LoVo (cell line): ENCODE data around the gene MALAT1.
"Not testable (repeated sequence)": the region's sequence is repeated elsewhere in the genome, so short reads cannot be mapped to it uniquely, and the experiment has no call there.

Experiments used
- DNase-seq: peaks from one replicate; pipeline ENCODE4 v3.0.0-alpha.2; 2016; ENCODE audit warnings: low spot score

Gene MALAT1

DNA sequence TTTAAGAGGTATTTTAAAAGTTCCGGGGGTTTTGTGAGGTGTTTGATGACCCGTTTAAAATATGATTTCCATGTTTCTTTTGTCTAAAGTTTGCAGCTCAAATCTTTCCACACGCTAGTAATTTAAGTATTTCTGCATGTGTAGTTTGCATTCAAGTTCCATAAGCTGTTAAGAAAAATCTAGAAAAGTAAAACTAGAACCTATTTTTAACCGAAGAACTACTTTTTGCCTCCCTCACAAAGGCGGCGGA lies 193 bp upstream of the MALAT1 start:
- no peak for DNase-seq

DNA sequence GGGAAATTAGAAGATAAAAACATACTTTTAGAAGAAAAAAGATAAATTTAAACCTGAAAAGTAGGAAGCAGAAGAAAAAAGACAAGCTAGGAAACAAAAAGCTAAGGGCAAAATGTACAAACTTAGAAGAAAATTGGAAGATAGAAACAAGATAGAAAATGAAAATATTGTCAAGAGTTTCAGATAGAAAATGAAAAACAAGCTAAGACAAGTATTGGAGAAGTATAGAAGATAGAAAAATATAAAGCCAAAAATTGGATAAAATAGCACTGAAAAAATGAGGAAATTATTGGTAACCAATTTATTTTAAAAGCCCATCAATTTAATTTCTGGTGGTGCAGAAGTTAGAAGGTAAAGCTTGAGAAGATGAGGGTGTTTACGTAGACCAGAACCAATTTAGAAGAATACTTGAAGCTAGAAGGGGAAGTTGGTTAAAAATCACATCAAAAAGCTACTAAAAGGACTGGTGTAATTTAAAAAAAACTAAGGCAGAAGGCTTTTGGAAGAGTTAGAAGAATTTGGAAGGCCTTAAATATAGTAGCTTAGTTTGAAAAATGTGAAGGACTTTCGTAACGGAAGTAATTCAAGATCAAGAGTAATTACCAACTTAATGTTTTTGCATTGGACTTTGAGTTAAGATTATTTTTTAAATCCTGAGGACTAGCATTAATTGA lies 1.0 kb downstream of the MALAT1 start:
- DNase-seq = no peak

DNA sequence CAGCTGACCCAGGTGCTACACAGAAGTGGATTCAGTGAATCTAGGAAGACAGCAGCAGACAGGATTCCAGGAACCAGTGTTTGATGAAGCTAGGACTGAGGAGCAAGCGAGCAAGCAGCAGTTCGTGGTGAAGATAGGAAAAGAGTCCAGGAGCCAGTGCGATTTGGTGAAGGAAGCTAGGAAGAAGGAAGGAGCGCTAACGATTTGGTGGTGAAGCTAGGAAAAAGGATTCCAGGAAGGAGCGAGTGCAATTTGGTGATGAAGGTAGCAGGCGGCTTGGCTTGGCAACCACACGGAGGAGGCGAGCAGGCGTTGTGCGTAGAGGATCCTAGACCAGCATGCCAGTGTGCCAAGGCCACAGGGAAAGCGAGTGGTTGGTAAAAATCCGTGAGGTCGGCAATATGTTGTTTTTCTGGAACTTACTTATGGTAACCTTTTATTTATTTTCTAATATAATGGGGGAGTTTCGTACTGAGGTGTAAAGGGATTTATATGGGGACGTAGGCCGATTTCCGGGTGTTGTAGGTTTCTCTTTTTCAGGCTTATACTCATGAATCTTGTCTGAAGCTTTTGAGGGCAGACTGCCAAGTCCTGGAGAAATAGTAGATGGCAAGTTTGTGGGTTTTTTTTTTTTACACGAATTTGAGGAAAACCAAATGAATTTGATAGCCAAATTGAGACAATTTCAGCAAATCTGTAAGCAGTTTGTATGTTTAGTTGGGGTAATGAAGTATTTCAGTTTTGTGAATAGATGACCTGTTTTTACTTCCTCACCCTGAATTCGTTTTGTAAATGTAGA lies 1.7 kb downstream of the MALAT1 start:
- peak; percentile 26 for DNase-seq

DNA sequence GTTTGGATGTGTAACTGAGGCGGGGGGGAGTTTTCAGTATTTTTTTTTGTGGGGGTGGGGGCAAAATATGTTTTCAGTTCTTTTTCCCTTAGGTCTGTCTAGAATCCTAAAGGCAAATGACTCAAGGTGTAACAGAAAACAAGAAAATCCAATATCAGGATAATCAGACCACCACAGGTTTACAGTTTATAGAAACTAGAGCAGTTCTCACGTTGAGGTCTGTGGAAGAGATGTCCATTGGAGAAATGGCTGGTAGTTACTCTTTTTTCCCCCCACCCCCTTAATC lies 2.3 kb downstream of the MALAT1 start:
- DNase-seq = no peak

DNA sequence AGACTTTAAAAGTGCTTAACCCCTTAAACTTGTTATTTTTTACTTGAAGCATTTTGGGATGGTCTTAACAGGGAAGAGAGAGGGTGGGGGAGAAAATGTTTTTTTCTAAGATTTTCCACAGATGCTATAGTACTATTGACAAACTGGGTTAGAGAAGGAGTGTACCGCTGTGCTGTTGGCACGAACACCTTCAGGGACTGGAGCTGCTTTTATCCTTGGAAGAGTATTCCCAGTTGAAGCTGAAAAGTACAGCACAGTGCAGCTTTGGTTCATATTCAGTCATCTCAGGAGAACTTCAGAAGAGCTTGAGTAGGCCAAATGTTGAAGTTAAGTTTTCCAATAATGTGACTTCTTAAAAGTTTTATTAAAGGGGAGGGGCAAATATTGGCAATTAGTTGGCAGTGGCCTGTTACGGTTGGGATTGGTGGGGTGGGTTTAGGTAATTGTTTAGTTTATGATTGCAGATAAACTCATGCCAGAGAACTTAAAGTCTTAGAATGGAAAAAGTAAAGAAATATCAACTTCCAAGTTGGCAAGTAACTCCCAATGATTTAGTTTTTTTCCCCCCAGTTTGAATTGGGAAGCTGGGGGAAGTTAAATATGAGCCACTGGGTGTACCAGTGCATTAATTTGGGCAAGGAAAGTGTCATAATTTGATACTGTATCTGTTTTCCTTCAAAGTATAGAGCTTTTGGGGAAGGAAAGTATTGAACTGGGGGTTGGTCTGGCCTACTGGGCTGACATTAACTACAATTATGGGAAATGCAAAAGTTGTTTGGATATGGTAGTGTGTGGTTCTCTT lies 2.8 kb downstream of the MALAT1 start:
- DNase-seq = peak; percentile 32

DNA sequence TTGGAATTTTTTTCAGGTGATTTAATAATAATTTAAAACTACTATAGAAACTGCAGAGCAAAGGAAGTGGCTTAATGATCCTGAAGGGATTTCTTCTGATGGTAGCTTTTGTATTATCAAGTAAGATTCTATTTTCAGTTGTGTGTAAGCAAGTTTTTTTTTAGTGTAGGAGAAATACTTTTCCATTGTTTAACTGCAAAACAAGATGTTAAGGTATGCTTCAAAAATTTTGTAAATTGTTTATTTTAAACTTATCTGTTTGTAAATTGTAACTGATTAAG lies 3.4 kb downstream of the MALAT1 start:
- DNase-seq = no peak

DNA sequence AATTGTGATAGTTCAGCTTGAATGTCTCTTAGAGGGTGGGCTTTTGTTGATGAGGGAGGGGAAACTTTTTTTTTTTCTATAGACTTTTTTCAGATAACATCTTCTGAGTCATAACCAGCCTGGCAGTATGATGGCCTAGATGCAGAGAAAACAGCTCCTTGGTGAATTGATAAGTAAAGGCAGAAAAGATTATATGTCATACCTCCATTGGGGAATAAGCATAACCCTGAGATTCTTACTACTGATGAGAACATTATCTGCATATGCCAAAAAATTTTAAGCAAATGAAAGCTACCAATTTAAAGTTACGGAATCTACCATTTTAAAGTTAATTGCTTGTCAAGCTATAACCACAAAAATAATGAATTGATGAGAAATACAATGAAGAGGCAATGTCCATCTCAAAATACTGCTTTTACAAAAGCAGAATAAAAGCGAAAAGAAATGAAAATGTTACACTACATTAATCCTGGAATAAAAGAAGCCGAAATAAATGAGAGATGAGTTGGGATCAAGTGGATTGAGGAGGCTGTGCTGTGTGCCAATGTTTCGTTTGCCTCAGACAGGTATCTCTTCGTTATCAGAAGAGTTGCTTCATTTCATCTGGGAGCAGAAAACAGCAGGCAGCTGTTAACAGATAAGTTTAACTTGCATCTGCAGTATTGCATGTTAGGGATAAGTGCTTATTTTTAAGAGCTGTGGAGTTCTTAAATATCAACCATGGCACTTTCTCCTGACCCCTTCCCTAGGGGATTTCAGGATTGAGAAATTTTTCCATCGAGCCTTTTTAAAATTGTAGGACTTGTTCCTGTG lies 3.9 kb downstream of the MALAT1 start:
- peak; percentile 36 for DNase-seq

DNA sequence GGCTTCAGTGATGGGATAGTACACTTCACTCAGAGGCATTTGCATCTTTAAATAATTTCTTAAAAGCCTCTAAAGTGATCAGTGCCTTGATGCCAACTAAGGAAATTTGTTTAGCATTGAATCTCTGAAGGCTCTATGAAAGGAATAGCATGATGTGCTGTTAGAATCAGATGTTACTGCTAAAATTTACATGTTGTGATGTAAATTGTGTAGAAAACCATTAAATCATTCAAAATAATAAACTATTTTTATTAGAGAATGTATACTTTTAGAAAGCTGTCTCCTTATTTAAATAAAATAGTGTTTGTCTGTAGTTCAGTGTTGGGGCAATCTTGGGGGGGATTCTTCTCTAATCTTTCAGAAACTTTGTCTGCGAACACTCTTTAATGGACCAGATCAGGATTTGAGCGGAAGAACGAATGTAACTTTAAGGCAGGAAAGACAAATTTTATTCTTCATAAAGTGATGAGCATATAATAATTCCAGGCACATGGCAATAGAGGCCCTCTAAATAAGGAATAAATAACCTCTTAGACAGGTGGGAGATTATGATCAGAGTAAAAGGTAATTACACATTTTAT lies 4.6 kb downstream of the MALAT1 start:
- peak; percentile 16 for DNase-seq

DNA sequence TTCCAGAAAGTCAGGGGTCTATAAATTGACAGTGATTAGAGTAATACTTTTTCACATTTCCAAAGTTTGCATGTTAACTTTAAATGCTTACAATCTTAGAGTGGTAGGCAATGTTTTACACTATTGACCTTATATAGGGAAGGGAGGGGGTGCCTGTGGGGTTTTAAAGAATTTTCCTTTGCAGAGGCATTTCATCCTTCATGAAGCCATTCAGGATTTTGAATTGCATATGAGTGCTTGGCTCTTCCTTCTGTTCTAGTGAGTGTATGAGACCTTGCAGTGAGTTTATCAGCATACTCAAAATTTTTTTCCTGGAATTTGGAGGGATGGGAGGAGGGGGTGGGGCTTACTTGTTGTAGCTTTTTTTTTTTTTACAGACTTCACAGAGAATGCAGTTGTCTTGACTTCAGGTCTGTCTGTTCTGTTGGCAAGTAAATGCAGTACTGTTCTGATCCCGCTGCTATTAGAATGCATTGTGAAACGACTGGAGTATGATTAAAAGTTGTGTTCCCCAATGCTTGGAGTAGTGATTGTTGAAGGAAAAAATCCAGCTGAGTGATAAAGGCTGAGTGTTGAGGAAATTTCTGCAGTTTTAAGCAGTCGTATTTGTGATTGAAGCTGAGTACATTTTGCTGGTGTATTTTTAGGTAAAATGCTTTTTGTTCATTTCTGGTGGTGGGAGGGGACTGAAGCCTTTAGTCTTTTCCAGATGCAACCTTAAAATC lies 5.3 kb downstream of the MALAT1 start:
- DNase-seq = peak; percentile 31

DNA sequence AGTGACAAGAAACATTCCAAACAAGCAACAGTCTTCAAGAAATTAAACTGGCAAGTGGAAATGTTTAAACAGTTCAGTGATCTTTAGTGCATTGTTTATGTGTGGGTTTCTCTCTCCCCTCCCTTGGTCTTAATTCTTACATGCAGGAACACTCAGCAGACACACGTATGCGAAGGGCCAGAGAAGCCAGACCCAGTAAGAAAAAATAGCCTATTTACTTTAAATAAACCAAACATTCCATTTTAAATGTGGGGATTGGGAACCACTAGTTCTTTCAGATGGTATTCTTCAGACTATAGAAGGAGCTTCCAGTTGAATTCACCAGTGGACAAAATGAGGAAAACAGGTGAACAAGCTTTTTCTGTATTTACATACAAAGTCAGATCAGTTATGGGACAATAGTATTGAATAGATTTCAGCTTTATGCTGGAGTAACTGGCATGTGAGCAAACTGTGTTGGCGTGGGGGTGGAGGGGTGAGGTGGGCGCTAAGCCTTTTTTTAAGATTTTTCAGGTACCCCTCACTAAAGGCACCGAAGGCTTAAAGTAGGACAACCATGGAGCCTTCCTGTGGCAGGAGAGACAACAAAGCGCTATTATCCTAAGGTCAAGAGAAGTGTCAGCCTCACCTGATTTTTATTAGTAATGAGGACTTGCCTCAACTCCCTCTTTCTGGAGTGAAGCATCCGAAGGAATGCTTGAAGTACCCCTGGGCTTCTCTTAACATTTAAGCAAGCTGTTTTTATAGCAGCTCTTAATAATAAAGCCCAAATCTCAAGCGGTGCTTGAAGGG lies 6.0 kb downstream of the MALAT1 start:
- peak; percentile 20 for DNase-seq

DNA sequence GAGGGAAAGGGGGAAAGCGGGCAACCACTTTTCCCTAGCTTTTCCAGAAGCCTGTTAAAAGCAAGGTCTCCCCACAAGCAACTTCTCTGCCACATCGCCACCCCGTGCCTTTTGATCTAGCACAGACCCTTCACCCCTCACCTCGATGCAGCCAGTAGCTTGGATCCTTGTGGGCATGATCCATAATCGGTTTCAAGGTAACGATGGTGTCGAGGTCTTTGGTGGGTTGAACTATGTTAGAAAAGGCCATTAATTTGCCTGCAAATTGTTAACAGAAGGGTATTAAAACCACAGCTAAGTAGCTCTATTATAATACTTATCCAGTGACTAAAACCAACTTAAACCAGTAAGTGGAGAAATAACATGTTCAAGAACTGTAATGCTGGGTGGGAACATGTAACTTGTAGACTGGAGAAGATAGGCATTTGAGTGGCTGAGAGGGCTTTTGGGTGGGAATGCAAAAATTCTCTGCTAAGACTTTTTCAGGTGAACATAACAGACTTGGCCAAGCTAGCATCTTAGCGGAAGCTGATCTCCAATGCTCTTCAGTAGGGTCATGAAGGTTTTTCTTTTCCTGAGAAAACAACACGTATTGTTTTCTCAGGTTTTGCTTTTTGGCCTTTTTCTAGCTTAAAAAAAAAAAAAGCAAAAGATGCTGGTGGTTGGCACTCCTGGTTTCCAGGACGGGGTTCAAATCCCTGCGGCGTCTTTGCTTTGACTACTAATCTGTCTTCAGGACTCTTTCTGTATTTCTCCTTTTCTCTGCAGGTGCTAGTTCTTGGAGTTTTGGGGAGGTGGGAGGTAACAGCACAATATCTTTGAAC lies 6.8 kb downstream of the MALAT1 start:
- no peak for DNase-seq

DNA sequence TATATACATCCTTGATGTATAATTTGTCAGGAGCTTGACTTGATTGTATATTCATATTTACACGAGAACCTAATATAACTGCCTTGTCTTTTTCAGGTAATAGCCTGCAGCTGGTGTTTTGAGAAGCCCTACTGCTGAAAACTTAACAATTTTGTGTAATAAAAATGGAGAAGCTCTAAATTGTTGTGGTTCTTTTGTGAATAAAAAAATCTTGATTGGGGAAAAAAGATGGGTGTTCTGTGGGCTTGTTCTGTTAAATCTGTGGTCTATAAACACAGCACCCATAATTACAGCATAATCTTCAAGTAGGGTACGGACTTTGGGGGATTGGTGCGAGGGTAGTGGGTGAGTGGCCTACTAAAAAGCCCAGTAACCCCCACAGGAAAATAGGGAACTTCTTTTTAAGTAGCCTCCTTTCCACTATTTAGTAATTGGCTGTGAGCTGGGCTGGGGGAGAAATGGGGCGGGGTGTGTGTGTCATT lies 7.5 kb downstream of the MALAT1 start:
- DNase-seq = peak; percentile 49

DNA sequence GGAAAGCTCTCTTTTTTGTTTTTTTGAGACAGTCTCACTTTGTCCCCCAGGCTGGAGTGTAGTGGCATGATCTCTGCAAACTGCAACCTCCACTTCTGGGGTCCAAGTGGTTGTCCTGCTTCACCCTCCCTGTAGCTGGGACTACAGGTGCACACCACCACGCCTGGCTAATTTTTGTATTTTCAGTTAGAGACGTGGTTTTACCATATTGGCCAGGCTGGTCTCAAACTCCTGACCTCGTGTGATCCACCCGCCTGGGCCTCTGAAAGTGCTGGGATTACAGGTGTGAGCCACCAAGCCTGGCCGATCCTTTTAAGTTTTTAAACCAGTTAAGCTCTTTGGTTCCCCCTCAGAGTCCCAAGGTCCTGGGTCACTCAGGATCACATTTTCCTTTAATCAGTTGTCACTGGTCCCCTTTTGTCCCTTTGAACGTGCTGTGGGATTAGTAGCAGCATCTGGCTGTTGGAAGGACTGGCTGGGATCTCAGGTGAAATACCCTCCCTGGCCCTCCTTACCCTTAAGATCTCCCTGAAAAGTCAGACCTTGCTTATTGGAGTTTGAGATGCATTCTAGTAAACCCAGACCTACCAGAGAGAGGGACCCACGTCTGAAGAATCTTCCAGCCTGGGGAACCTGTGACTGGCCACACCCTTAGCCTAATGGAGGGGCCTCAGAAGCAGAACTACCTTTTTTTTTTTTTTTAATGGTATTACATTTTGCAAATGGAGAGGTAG lies 8.1 kb downstream of the MALAT1 start:
- peak; percentile 51 for DNase-seq

DNA sequence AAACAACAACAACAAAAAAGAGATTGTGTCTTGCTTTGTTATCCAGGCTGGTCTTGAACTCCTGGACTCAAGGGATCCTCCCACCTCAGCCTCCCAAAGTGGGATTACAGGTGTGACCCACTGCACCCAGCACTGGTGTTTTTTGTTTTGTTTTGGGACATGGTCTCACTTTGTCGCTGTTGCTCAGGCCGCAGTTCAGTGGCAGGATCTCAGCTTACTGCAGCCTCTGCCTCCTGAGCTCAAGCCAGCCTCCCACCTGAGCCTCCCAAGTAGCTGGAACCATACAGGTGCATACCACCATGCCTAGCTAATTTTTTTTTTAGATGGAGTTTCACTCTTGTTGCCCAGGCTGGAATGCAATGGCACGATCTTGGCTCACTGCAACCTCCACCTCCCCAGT lies 13.5 kb downstream of the MALAT1 start:
- DNase-seq = not testable (repeated sequence)

DNA sequence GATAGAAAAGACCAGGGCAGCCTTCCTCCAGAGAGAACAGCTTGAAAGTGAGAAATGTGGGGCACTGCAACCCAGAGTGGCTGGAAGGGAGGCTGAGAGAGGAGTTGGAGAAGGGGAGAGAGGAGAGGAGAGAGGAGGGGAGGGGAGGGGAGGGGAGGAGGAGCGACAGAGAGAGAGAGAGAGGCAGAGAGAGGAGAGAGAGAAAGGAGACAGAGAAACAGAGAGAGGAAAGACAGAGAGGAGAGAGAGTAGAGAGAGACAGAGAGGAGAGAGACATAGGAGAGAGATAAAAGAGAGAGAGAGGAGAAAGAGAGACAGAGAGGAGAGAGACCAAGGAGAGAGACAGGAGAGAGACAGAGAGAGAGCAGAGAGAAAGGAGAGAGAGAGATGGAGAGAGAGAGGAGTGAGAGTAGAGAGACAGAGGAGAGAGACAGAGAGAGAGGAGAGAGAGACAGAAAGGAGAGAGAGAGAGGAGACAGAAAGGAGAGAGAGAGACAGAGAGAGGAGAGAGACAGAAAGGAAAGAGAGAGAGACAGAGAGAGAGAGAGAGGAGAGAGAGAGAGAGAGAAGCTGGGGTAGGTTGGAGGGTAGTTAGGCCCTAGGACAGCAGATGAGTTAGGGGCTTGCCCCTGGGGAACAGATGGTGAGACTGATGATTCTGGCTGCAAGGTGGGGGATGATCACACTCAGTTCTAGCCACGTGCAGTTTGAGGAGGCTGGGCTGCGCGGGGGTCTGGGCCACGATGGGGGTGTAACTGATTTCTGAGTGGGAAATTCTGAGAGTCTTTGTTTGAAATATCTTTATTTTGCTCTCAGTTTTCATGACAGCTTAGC lies 17.5 kb downstream of the MALAT1 start:
- DNase-seq = no peak

DNA sequence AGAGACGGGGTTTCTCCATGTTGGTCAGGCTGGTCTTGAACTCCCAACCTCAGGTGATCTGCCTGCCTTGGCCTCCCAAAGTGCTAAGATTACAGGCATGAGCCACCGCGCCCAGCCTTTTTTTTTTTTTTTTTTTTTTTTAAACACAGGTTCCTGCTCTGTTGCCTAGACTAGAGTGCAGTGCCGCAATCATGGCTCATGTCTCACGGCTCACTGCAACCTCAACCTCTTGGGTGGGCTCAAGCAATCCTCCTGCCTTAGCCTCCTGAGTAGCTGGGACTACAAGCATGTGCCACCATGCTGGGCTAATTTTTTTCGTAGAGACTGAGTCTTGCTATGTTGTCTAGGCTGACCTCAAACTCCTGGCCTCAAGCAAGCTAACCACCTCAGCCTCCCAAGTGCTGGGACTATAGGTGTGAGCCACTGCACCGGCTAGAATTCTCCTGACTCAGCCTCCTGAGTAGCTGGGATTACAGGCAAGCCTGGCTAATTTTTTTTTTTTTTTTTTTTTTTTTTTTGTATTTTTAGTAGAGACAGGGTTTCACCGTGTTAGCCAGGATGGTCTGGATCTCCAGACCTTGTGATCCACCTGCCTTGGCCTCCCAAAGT lies 20.2 kb downstream of the MALAT1 start:
- not testable (repeated sequence) for DNase-seq

DNA sequence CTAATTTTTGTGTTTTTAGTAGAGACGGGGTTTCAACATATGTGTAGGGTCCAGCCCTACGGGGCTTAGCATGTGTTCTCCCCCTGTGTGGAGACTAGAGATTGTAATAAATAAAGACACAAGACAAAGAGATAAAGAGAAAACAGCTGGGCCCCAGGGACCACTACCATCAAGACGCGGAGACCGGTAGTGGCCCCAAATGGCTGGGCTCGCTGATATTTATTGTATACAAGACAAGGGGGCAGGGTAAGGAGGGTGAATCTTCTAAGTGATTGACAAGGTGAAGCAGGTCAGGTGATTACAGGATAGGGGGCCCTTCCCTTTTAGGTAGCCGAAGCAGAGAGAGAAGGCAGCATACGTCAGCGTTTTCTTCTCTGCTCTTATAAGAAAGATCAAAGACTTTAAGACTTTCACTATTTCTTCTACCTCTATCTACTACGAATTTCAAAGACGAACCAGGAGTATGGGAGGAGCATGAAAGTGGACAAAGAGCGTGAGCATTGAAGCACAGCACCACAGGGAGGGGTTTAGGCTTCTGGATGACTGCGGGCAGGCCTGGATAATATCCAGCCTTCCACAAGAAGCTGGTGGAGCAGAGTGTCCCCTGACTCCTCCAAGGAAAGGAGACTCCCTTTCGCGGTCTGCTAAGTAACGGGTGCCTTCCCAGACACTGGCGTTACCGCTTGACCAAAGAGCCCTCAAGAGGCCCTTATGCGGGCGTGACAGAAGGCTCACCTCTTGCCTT lies 23.1 kb downstream of the MALAT1 start:
- not testable (repeated sequence) for DNase-seq
